ENCODE measurements around the gene HVCN1.

HVCN1 gene

GRCh38 chr12:110698171-110698902 is 9.4 kb upstream of the HVCN1 start:
- peak; percentile 73 for DNase-seq

GRCh38 chr12:110697236-110697635 is 8.3 kb upstream of the HVCN1 start:
- no peak for DNase-seq

- no peak for DNase-seq
These were observed 7.4 kb upstream of the HVCN1 start for GRCh38 chr12:110696283-110696682.

- no peak for DNase-seq
These were observed 5.5 kb upstream of the HVCN1 start for GRCh38 chr12:110694330-110694901.

- no peak for DNase-seq
These were observed 4.8 kb upstream of the HVCN1 start for GRCh38 chr12:110693731-110694130.

GRCh38 chr12:110690127-110690430 is 1.2 kb upstream of the HVCN1 start:
- DNase-seq, result no peak

- peak; percentile 40 for DNase-seq
These were observed 589 bp upstream of the HVCN1 start for GRCh38 chr12:110689281-110690126.

- no peak for DNase-seq
These were observed 1.3 kb downstream of the HVCN1 start for GRCh38 chr12:110687396-110688169.

- no peak for DNase-seq
These were observed 2.5 kb downstream of the HVCN1 start for GRCh38 chr12:110686294-110686903.

GRCh38 chr12:110684312-110684836 is 4.5 kb downstream of the HVCN1 start:
- DNase-seq, result no peak

- no peak for DNase-seq
These were observed 5.0 kb downstream of the HVCN1 start for GRCh38 chr12:110683888-110684287.

GRCh38 chr12:110680032-110680431 is 8.9 kb downstream of the HVCN1 start:
- no peak for DNase-seq

- DNase-seq, result no peak
These were observed 9.7 kb downstream of the HVCN1 start for GRCh38 chr12:110679201-110679600.

GRCh38 chr12:110677982-110678381 is 10.9 kb downstream of the HVCN1 start:
- no peak for DNase-seq

- DNase-seq, result no peak
These were observed 11.6 kb downstream of the HVCN1 start for GRCh38 chr12:110677206-110677911.

- no peak for DNase-seq
These were observed 12.7 kb downstream of the HVCN1 start for GRCh38 chr12:110676171-110676570.

- peak; percentile 32 for DNase-seq
These were observed 18.7 kb downstream of the HVCN1 start for GRCh38 chr12:110670161-110670701.

GRCh38 chr12:110669193-110669502 is 19.8 kb downstream of the HVCN1 start:
- no peak for DNase-seq

GRCh38 chr12:110668480-110669192 is 20.3 kb downstream of the HVCN1 start:
- no peak for DNase-seq

- no peak for DNase-seq
These were observed 21.2 kb downstream of the HVCN1 start for GRCh38 chr12:110667671-110668070.

- DNase-seq, result no peak
These were observed 22.0 kb downstream of the HVCN1 start for GRCh38 chr12:110666892-110667291.
